A549 (cell line): Measurements from ENCODE around the gene PRMT7. TPM values are rescaled to one million over a fixed set of nuclear protein-coding genes. Genes with fewer than 3 reads are reported as not detected.

ENCODE experiments used
- ATAC-seq, 2 experiments: fragments of 200-7000 bp in 1 of 2; fragments of >200 bp in 1 of 2; cut with Nextera tagmentation in 1 of 2; cut with Tn5 transposase in 1 of 2; 3 replicates each; pipeline versions ENCODE4 v1.8.0 to v1.9.1; 2018 to 2020; ENCODE audit warnings: mild to moderate bottlenecking in 1 of 2, moderate library complexity in 1 of 2
- CTCF ChIA-PET: fragments of 300-600 bp; sonication (Branson Sonifier 250); formaldehyde crosslinking; extraction: SDS; loops from one replicate; lab custom pipeline; 2021; ENCODE audit warnings: antibody characterized with exemption, inconsistent platforms; lab: Yijun Ruan, JAX
- POLR2A ChIA-PET: fragments of 350-600 bp; formaldehyde crosslinking; extraction: SDS; loops from one replicate; lab custom pipeline; 2021; ENCODE audit warnings: antibody characterized with exemption, inconsistent platforms; lab: Yijun Ruan, JAX
- DNase-seq, 2 experiments: peaks; one replicate each; pipeline versions ENCODE4 v3.0.0 to v3.0.0-alpha.2; 2011 to 2016; ENCODE audit warnings: low read depth in 1 of 2, low spot score in 1 of 2
- FAIRE-seq: peaks from 2 replicates; lab custom pipeline; 2011; peaks lifted over from hg19 to GRCh38; lab: Jason Lieb, UNC
- H3K27ac ChIP-seq, 2 experiments: fragments of >200 bp; sonication (Bioruptor Twin); formaldehyde crosslinking; 3 replicates each; pipeline ENCODE4 v1.5.1; 2016 to 2017
- H3K4me1 ChIP-seq: fragments of >200 bp; sonication (Bioruptor Twin); formaldehyde crosslinking; 3 replicates; pipeline ENCODE4 v1.6.1; 2016
- H3K4me2 ChIP-seq: fragments of >200 bp; sonication (Bioruptor Twin); formaldehyde crosslinking; 3 replicates; pipeline ENCODE4 v1.6.1; 2016
- H3K4me3 ChIP-seq: fragments of >200 bp; sonication (Bioruptor Twin); formaldehyde crosslinking; 3 replicates; pipeline ENCODE4 v1.5.1; 2016
- H3K9me3 ChIP-seq: fragments of >200 bp; sonication (Bioruptor Twin); formaldehyde crosslinking; 3 replicates; pipeline ENCODE4 v1.6.1; 2016
- CBX2 ChIP-seq: fragments of 200-600 bp; sonication (generic); IDR thresholded peaks from 2 replicates; pipeline ENCODE4 v1.6.1; 2016; ENCODE audit warnings: low read depth, mild to moderate bottlenecking, borderline replicate concordance
- CEBPB ChIP-seq, 2 experiments: fragments of >200 bp in 1 of 2; sonication (Bioruptor Twin) in 1 of 2; formaldehyde crosslinking in 1 of 2; IDR thresholded peaks; 2 replicates each; pipeline ENCODE4 v1.6.1; 2012 to 2016
- CHD2 ChIP-seq: fragments of 150-350 bp; IDR thresholded peaks from 2 replicates; pipeline ENCODE4 v1.6.1; 2014; ENCODE audit warnings: low read length; ENCODE audit not compliant: partially characterized antibody
- CHD4 ChIP-seq: fragments of 200-600 bp; sonication (generic); IDR thresholded peaks from 2 replicates; pipeline ENCODE4 v1.6.1; 2016; ENCODE audit warnings: antibody characterized with exemption, mild to moderate bottlenecking, borderline replicate concordance
- E2F6 ChIP-seq: IDR thresholded peaks from 2 replicates; pipeline ENCODE4 v1.6.1; 2012; ENCODE audit warnings: low read depth, borderline replicate concordance
- EHF ChIP-seq: fragments of 250-450 bp; sonication (Bioruptor Pico); IDR thresholded peaks from 2 replicates; pipeline ENCODE4 v1.5.0; 2020; ENCODE audit warnings: mild to moderate bottlenecking
- EHMT2 ChIP-seq: fragments of 200-600 bp; sonication (generic); IDR thresholded peaks from 2 replicates; pipeline ENCODE4 v1.6.1; 2016; ENCODE audit warnings: antibody characterized with exemption, low read depth, mild to moderate bottlenecking, moderate library complexity
- ELK1 ChIP-seq: fragments of 150-350 bp; IDR thresholded peaks from 2 replicates; pipeline ENCODE4 v1.6.1; 2014; ENCODE audit warnings: low read depth, mild to moderate bottlenecking, low read length
- FOSB ChIP-seq: fragments of 250-450 bp; sonication (Bioruptor Pico); IDR thresholded peaks from 2 replicates; pipeline ENCODE4 v1.5.0; 2020; ENCODE audit warnings: mild to moderate bottlenecking, moderate library complexity
- FOXS1 ChIP-seq: fragments of 250-450 bp; sonication (Bioruptor Pico); IDR thresholded peaks from 2 replicates; pipeline ENCODE4 v1.5.0; 2020; ENCODE audit warnings: mild to moderate bottlenecking, moderate library complexity
- GATA3 ChIP-seq: IDR thresholded peaks from 2 replicates; pipeline ENCODE4 v1.6.1; 2012; ENCODE audit warnings: borderline replicate concordance
- HEYL ChIP-seq: fragments of 250-450 bp; sonication (Bioruptor Pico); IDR thresholded peaks from 2 replicates; pipeline ENCODE4 v1.8.0; 2021; ENCODE audit warnings: mild to moderate bottlenecking, moderate library complexity
- HOXA7 ChIP-seq: fragments of 250-450 bp; sonication (Bioruptor Pico); IDR thresholded peaks from 2 replicates; pipeline ENCODE4 v1.5.0; 2020; ENCODE audit warnings: mild to moderate bottlenecking, moderate library complexity
- HOXB13 ChIP-seq: fragments of 250-450 bp; sonication (Bioruptor Pico); IDR thresholded peaks from 2 replicates; pipeline ENCODE4 v1.5.0; 2020; ENCODE audit warnings: low read depth, mild to moderate bottlenecking, moderate library complexity
- HOXB5 ChIP-seq: fragments of 250-450 bp; sonication (Bioruptor Pico); IDR thresholded peaks from 2 replicates; pipeline ENCODE4 v1.5.0; 2020; ENCODE audit warnings: mild to moderate bottlenecking, moderate library complexity
- JUN ChIP-seq, 2 experiments: fragments of >200 bp; sonication (Bioruptor Twin); formaldehyde crosslinking; IDR thresholded peaks; 2 replicates in 1 of 2; 3 replicates in 1 of 2; pipeline ENCODE4 v1.6.1; 2016 to 2017
- KDM1A ChIP-seq: fragments of 200-600 bp; sonication (generic); IDR thresholded peaks from 2 replicates; pipeline ENCODE4 v1.6.1; 2016; ENCODE audit warnings: low read depth, mild to moderate bottlenecking
- MAFK ChIP-seq: fragments of 450-650 bp; IDR thresholded peaks from 2 replicates; pipeline ENCODE4 v1.6.1; 2014; ENCODE audit not compliant: partially characterized antibody
- MAZ ChIP-seq: fragments of 150-350 bp; IDR thresholded peaks from 2 replicates; pipeline ENCODE4 v1.6.1; 2014; ENCODE audit warnings: antibody characterized with exemption, low read depth, low read length, borderline replicate concordance
- MYC ChIP-seq: IDR thresholded peaks from 2 replicates; pipeline ENCODE4 v1.6.1; 2012; ENCODE audit warnings: mild to moderate bottlenecking, inconsistent platforms, low read length, improper control_type of control experiment, borderline replicate concordance
- NFE2L2 ChIP-seq: fragments of 150-350 bp; conservative IDR thresholded peaks from 2 replicates; pipeline ENCODE4 v1.6.1; 2014; ENCODE audit warnings: low read length
- NR3C1 ChIP-seq: fragments of >200 bp; sonication (Bioruptor Twin); formaldehyde crosslinking; IDR thresholded peaks from 3 replicates; pipeline ENCODE4 v1.6.1; 2017
- PBX3 ChIP-seq: IDR thresholded peaks from 2 replicates; pipeline ENCODE4 v1.6.1; 2012
- POLR2AphosphoS2 ChIP-seq: conservative IDR thresholded peaks from 2 replicates; pipeline ENCODE4 v1.6.1; 2012; ENCODE audit warnings: low read length, improper control_type of control experiment, inconsistent platforms
- RAD21 ChIP-seq, 2 experiments: fragments of >200 bp in 1 of 2; sonication (Bioruptor Twin) in 1 of 2; formaldehyde crosslinking in 1 of 2; IDR thresholded peaks in 1 of 2; conservative IDR thresholded peaks in 1 of 2; 2 replicates in 1 of 2; 3 replicates in 1 of 2; pipeline ENCODE4 v1.6.1; 2012 to 2018; ENCODE audit warnings: inconsistent platforms in 1 of 2
- RCOR1 ChIP-seq: fragments of 150-350 bp; IDR thresholded peaks from 2 replicates; pipeline ENCODE4 v1.6.1; 2014; ENCODE audit warnings: antibody characterized with exemption, low read length, low read depth
- REST ChIP-seq: fragments of 200-600 bp; sonication (generic); IDR thresholded peaks from 2 replicates; pipeline ENCODE4 v1.6.1; 2016; ENCODE audit warnings: antibody characterized with exemption, mild to moderate bottlenecking, moderate library complexity
- RFX5 ChIP-seq: fragments of 450-650 bp; IDR thresholded peaks from 2 replicates; pipeline ENCODE4 v1.7.1; 2014; ENCODE audit warnings: antibody characterized with exemption, mild to moderate bottlenecking, moderate library complexity
- SREBF2 ChIP-seq: fragments of 450-650 bp; IDR thresholded peaks from 2 replicates; pipeline ENCODE4 v1.6.1; 2014; ENCODE audit warnings: mild to moderate bottlenecking, moderate library complexity
- USF2 ChIP-seq: fragments of 450-650 bp; IDR thresholded peaks from 2 replicates; pipeline ENCODE4 v1.6.1; 2014; ENCODE audit warnings: antibody characterized with exemption
- ZC3H11A ChIP-seq: fragments of 450-650 bp; IDR thresholded peaks from 2 replicates; pipeline ENCODE4 v1.6.1; 2014; ENCODE audit warnings: antibody characterized with exemption, mild to moderate bottlenecking
- ZFP36 ChIP-seq: fragments of 450-650 bp; IDR thresholded peaks from 2 replicates; pipeline ENCODE4 v1.6.1; 2014; ENCODE audit warnings: borderline replicate concordance; ENCODE audit not compliant: partially characterized antibody
- ZNF302 ChIP-seq: fragments of 250-450 bp; sonication (Bioruptor Pico); IDR thresholded peaks from 2 replicates; pipeline ENCODE4 v1.9.0; 2021; ENCODE audit warnings: inconsistent platforms, mild to moderate bottlenecking, moderate library complexity
- WGBS: methylation state at CpG from one replicate; pipeline ENCODE4 v1.1.6; 2017; ENCODE audit errors: missing lambda C conversion rate; 5-methylcytosine and 5-hydroxymethylcytosine counted together
- polyA plus RNA-seq, 4 experiments: library from polyadenylated mRNA; depleted of rRNA in 3 of 4; stranded (reverse); fragments of >200 nt; fragmentation: RNase III in 1 of 4; extraction: RNeasy Plus Mini Kit Qiagen cat#74134 plus additional on column Dnase treatment in 1 of 4; gene quantifications; 2 replicates in 3 of 4; 3 replicates in 1 of 4; pipeline ENCODE4 v1.2.3, GENCODE V29; 2011 to 2017

The PRMT7 gene
- polyA plus RNA-seq, 2 of the 4 experiments (the other 2 are of a cell fraction), result 37.1 to 44.7 TPM

GRCh38 chr16:68264128-68265077, 46.4 kb upstream of the PRMT7 start, which contains the start of gene SLC7A6:
Gene SLC7A6 (plus strand): TSS chr16:68264526. CDS start chr16:68274727, 10,201 bp downstream.
- ChIA-PET CTCF (interaction anchor here (0.6 to 8.1 kb wide), 27 partner anchors 11 to 772 kb away, joined by 3 to 335 read pairs (median 7); partner anchors contain the start of genes PLA2G15, PRMT7 and SLC7A6OS), POLR2A (interaction anchor here (0.6 to 2.7 kb wide), 25 partner anchors 8 to 865 kb away, joined by 3 to 47 read pairs (median 4); partner anchors contain the start of genes PLA2G15, PRMT7 and SLC7A6OS)
- 3% methylated on average over 22 of the region's 123 CpGs for WGBS
- peak; percentile 84 to 94 for DNase-seq
- Histone ChIP-seq H3K4me2 (peak within 1 kb of the TSS; percentile 84), H3K4me1 (peaks cover 41% of the 10 kb centered on the region), H3K9me3 (no peaks in the 10 kb centered on the region), H3K27ac (peak within 1 kb of the TSS; percentile 94 to 97), H3K4me3 (peak within 1 kb of the TSS; percentile 85)
- no peak for FAIRE-seq
- ATAC-seq, result peak; percentile 72 to 73
- TF ChIP-seq ELK1, result no peak
- TF ChIP-seq RCOR1, result no peak
- TF ChIP-seq JUN (IDR thresholded peaks at IDR 0.05), result peak in 1 of 2 experiments; percentile 77; a peak in 3 of 5 replicates
- no peak for TF ChIP-seq FOSB (CRISPR knock-in tag)
- TF ChIP-seq MAZ, result no peak
- TF ChIP-seq USF2, result no peak
- TF ChIP-seq EHF (CRISPR knock-in tag), result no peak
- no peak for TF ChIP-seq NR3C1
- TF ChIP-seq HEYL (CRISPR knock-in tag), result no peak
- no peak for TF ChIP-seq ZFP36
- TF ChIP-seq POLR2AphosphoS2, result no peak
- TF ChIP-seq RFX5, result no peak
- TF ChIP-seq NFE2L2, result no peak
- TF ChIP-seq HOXB13 (CRISPR knock-in tag), result no peak
- TF ChIP-seq REST, result peak; percentile 47; the same call in 1 of the 2 replicates
- no peak for TF ChIP-seq MAFK
- no peak for TF ChIP-seq KDM1A
- peak; percentile 14 to 40; a peak in 2 of 5 replicates for TF ChIP-seq RAD21 (conservative IDR thresholded peaks at IDR 0.05 in 1 of 2, IDR thresholded peaks at IDR 0.05 in 1 of 2)
- TF ChIP-seq HOXA7, result no peak
- TF ChIP-seq CBX2, result no peak
- no peak for TF ChIP-seq ZC3H11A
- TF ChIP-seq CHD2, result no peak
- peak; percentile 73 for TF ChIP-seq E2F6
- no peak for TF ChIP-seq CEBPB (IDR thresholded peaks at IDR 0.05)
- peak; percentile 33; the same call in 1 of the 2 replicates for TF ChIP-seq GATA3
- TF ChIP-seq CHD4, result no peak
- TF ChIP-seq PBX3, result no peak; the same call in 1 of the 2 replicates
- no peak for TF ChIP-seq SREBF2
- TF ChIP-seq EHMT2, result no peak
- peak; percentile 59; the same call in 1 of the 2 replicates for TF ChIP-seq MYC
- TF ChIP-seq HOXB5, result no peak
- no peak for TF ChIP-seq FOXS1
- TF ChIP-seq ZNF302 (CRISPR knock-in tag), result no peak
